Stomach (tissue), 9 donors: ENCODE measurements around the gene TIMM44. TPM values are rescaled to one million over a fixed set of nuclear protein-coding genes. Genes with fewer than 3 reads are reported as not detected.

ENCODE experiments used
- DNase-seq, 2 donors: peaks; one replicate each; pipeline versions ENCODE4 v3.0.0 to v3.0.0-alpha.2; 2013 to 2019
- H3K27ac ChIP-seq, 5 donors: fragments of 200-600 bp in 4 of 5; sonication (generic) in 4 of 5; one replicate each; pipeline ENCODE4 v1.5.1; 2013 to 2019; ENCODE audit warnings: mild to moderate bottlenecking in 1 of 5, moderate library complexity in 1 of 5
- H3K27me3 ChIP-seq, 3 donors: fragments of 200-600 bp; sonication (generic); one replicate each; pipeline ENCODE4 v1.5.1; 2017 to 2019; ENCODE audit warnings: mixed run types in 1 of 3
- H3K36me3 ChIP-seq, 4 donors: fragments of 200-600 bp; sonication (generic); 1 replicate in 3 of 4; 2 replicates in 1 of 4; pipeline ENCODE4 v1.5.1; 2016 to 2019
- H3K4me1 ChIP-seq, 4 donors: fragments of 200-600 bp; sonication (generic); one replicate each; pipeline ENCODE4 v1.5.1; 2016 to 2019
- H3K4me3 ChIP-seq, 4 donors: fragments of 200-600 bp; sonication (generic) in 3 of 4; one replicate each; pipeline ENCODE4 v1.5.1; 2016 to 2019; ENCODE audit warnings: mild to moderate bottlenecking in 1 of 4
- H3K9me3 ChIP-seq, 4 donors: fragments of 200-600 bp; sonication (generic); one replicate each; pipeline ENCODE4 v1.5.1; 2016 to 2019
- EP300 ChIP-seq: sonication (generic); formaldehyde crosslinking; IDR thresholded peaks from one replicate; pipeline ENCODE4 v1.6.1; 2017; ENCODE audit warnings: antibody characterized with exemption
- POLR2A ChIP-seq, 4 donors: fragments of 450-650 bp; IDR thresholded peaks; one replicate each; pipeline ENCODE4 v1.6.1; 2016; ENCODE audit warnings: antibody characterized with exemption in 4 of 4, control low read depth in 2 of 4, mild to moderate bottlenecking in 1 of 4, moderate library complexity in 1 of 4
- POLR2AphosphoS5 ChIP-seq, 3 donors: sonication (generic); formaldehyde crosslinking; IDR thresholded peaks; one replicate each; pipeline ENCODE4 v1.6.1; 2016; ENCODE audit warnings: antibody characterized with exemption in 3 of 3
- WGBS, 5 donors: extraction: QIAGEN DNeasy Blood & Tissue Kit in 3 of 5; methylation state at CpG; one replicate each; pipeline versions ENCODE4 v1.1.5 to v1.1.7; 2013 to 2018; 5-methylcytosine and 5-hydroxymethylcytosine counted together
- intact Hi-C: fragments of 100-400 bp; cut with DNase I; formaldehyde crosslinking; loops from one replicate; pipeline ENCODE4 v1.15.1; 2023; ENCODE audit warnings: low total_unique reads
- polyA plus RNA-seq, 3 donors: library from polyadenylated mRNA; stranded (reverse); fragments of 200-250 nt; gene quantifications; one replicate each; pipeline ENCODE4 v1.2.3, GENCODE V29; 2013
- total RNA-seq, 5 donors: library from RNA; depleted of rRNA; stranded (reverse); fragments of >200 nt; gene quantifications; one replicate each; pipeline versions ENCODE4 v1.1.0 to v1.2.3, GENCODE V29; 2014 to 2016
- TF ChIP-seq, protein P1 (sequence below), 7 experiments: fragments of 450-650 bp in 4 of 7; fragments of 200-600 bp in 3 of 7; sonication (generic) in 3 of 7; IDR thresholded peaks; one replicate each; pipeline ENCODE4 v1.5.1; 2016 to 2019; ENCODE audit warnings: antibody characterized with exemption in 7 of 7, control low read depth in 2 of 7, mild to moderate bottlenecking in 1 of 7
- donor health status: healthy with polysubstance abuse.
- donor health status: Bipolar disorder and iron deficiency.
- donor health status: healthy.

The TIMM44 gene
- total and polyA plus RNA-seq, 8 donors: 41.0 to 123 (median 52.8) TPM

DNA sequence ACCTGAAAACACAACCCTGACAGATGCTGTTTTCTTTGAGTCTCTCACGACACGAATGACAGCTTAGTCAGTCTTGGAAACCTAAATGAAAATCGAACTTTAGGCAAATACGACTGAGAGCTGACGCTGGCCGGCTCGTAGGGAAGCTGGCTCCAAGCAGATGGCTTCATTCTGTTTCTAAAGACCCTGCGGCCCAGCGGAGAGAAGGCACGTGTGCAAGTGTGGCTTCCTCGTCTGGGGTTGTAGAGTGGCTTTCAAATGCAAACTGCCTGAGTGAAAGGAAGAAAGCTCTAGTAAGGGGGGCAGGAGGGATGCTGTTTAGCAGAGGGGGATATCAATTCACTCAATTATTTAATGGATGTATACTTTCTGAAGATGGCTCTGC is 26.1 kb upstream of the TIMM44 start:
- Histone ChIP-seq H3K9me3 (no peaks in the 10 kb centered on the region), H3K4me3 (no peak overlapping the region), H3K27me3 (no peaks in the 10 kb centered on the region), H3K36me3 (peaks cover 50 to 100% (median 95%) of the 10 kb centered on the region in 4 donors), H3K4me1 (no peaks in the 10 kb centered on the region), H3K27ac (no peak overlapping the region)
- TF ChIP-seq, protein P1, sequence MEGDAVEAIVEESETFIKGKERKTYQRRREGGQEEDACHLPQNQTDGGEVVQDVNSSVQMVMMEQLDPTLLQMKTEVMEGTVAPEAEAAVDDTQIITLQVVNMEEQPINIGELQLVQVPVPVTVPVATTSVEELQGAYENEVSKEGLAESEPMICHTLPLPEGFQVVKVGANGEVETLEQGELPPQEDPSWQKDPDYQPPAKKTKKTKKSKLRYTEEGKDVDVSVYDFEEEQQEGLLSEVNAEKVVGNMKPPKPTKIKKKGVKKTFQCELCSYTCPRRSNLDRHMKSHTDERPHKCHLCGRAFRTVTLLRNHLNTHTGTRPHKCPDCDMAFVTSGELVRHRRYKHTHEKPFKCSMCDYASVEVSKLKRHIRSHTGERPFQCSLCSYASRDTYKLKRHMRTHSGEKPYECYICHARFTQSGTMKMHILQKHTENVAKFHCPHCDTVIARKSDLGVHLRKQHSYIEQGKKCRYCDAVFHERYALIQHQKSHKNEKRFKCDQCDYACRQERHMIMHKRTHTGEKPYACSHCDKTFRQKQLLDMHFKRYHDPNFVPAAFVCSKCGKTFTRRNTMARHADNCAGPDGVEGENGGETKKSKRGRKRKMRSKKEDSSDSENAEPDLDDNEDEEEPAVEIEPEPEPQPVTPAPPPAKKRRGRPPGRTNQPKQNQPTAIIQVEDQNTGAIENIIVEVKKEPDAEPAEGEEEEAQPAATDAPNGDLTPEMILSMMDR (IDR thresholded peaks at IDR 0.05): no peak
- TF ChIP-seq POLR2AphosphoS5 (IDR thresholded peaks at IDR 0.05) (no peak), POLR2A (IDR thresholded peaks at IDR 0.05) (no peak), EP300 (no peak)
- 89 to 94% (median 91%) methylated on average over 11 of the region's 11 CpGs for WGBS, 5 donors
- intact Hi-C loops: loop anchor here (10.0 kb wide), 1 partner anchor 285 kb away; no protein-coding TSS in a partner anchor
- DNase-seq: no peak

DNA sequence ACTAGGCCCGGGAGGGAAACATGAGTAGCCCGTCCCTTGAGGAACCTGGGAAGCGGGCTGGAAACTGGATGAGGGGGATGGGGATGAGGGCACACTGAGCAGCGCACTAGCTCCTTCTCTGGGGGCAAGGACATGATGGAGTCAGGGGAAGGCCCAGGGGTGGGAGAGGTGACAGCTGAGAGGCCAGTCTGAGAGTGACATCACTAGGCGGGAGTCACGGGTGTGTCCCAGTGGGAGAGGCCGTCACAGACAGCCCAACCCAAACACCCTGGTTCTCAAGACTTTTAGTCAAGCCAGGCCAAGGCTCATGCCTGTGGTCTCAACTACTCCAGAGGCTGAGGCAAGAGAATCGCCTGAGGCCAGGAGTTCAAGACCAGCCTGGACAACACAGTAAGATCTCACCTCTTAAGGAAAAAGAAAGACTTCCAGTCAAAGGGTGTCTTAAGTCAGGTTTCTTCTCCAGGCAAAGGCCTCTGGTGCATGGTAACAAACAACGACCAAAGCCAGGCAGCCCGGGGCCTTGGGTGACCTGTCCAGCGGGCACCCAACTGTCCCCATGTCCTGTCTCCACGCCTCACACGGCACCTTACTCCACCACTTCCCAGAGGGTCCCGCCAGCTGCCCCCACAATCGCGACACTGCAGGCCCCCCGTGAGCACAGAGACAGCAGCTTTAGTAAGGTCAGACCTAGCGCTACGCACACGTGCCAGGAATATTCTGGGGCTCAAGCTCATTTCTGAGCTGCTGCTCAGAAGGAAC is 25.5 kb upstream of the TIMM44 start:
- intact Hi-C loops: loop anchor here (10.0 kb wide), 1 partner anchor 286 kb away; no protein-coding TSS in a partner anchor
- H3K4me3 ChIP-seq: no peak overlapping the region
- no peak overlapping the region for H3K27ac ChIP-seq
- H3K9me3 ChIP-seq: no peaks in the 10 kb centered on the region
- H3K4me1 ChIP-seq: no peaks in the 10 kb centered on the region
- TF ChIP-seq, protein P1 (IDR thresholded peaks at IDR 0.05): no peak
- no peak for TF ChIP-seq EP300
- TF ChIP-seq POLR2A (IDR thresholded peaks at IDR 0.05): no peak
- no peak for TF ChIP-seq POLR2AphosphoS5 (IDR thresholded peaks at IDR 0.05)
- no peaks in the 10 kb centered on the region for H3K27me3 ChIP-seq
- whole genome bisulfite sequencing, 5 donors: 91 to 94% (median 92%) methylated on average over 17 to 20 of the region's 20 CpGs
- peaks cover 46 to 100% (median 95%) of the 10 kb centered on the region in 4 donors for H3K36me3 ChIP-seq
- peak in 1 of 2 donors; percentile 19 for DNase-seq

DNA sequence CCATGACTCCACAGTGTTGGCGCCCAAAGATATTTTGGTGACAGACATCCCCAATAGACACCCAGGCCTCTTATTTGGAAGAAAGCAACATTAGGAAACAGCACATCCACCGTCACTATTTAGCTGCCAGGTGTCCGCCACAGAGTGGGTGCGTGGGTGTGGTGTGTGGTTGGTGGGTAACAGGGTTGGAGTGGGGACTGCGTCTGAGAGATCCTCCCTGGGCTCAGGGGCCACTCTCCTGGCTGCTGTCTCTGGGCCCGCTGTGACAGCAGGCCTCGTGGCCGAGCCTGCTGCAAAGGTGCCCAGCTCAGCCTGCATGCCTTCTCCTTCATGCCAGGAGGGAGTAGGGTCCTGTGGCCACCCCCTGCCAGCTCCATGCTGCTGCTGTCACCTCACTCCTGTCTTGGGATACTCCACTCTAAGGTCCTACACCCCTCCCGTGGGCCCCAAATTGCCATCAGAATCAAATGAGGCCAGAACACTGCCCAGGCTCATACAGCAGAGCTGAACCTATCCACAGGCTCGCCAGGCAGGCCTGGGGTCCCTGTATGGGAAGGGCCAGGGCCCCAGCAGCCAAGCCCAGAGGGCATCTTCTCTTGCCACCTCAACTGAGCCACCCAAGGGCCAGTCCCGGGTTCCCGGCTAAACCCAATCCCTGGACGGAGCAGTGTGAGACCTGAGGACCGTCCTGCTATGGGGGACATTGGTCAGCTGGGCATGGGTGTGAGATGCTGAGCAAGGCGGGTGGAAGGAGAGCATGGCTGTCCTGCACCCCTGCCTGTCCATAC is 24.7 kb upstream of the TIMM44 start:
- H3K36me3 ChIP-seq: peaks cover 46 to 100% (median 95%) of the 10 kb centered on the region in 4 donors
- no peaks in the 10 kb centered on the region for H3K9me3 ChIP-seq
- no peak overlapping the region for H3K27ac ChIP-seq
- no peak overlapping the region for H3K4me3 ChIP-seq
- intact Hi-C loops: loop anchor here (10.0 kb wide), 1 partner anchor 287 kb away; no protein-coding TSS in a partner anchor
- no peak for TF ChIP-seq POLR2A (IDR thresholded peaks at IDR 0.05)
- TF ChIP-seq EP300: no peak
- no peak for DNase-seq
- H3K4me1 ChIP-seq: no peaks in the 10 kb centered on the region
- no peaks in the 10 kb centered on the region for H3K27me3 ChIP-seq
- 89 to 93% (median 91%) methylated on average over 3 to 15 of the region's 15 CpGs for WGBS, 5 donors

DNA sequence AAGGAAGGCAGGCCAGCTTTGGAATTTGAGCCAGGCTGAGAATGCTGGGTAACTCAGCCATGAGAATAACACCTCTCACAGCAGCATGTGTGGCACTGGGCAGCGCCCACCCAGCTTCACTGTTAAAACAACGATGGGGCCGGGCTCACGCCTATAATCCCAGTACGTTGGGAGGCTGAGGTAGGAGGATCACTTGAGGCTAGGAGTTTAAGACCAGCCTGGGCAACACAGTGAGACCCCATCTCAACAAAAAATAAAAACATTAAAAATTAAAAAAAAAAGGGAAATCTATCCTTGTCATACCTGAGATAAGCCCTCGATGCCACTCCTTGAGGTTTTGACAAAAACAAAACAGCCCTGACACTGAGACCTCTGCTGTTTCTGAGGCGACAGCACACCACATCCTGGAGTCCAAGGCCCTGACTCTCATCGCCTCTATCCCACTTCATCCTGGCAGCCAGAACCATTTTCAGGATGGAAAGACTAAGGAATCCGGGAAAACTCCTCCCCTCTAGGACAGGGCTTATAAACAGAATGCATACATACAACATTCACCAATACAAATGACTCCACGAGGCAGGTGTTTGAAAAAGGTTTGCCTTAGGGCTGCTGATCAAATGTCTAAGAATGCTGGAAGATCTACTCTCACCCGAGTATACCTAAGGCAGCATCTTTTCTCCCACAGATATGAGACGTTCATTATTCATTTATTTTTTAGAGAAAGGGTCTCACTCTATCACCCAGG is 22.6 kb upstream of the TIMM44 start:
- Histone ChIP-seq H3K4me3 (no peak overlapping the region), H3K9me3 (no peaks in the 10 kb centered on the region), H3K27ac (no peak overlapping the region), H3K27me3 (no peaks in the 10 kb centered on the region), H3K36me3 (peaks cover 31 to 100% (median 95%) of the 10 kb centered on the region in 4 donors), H3K4me1 (no peaks in the 10 kb centered on the region)
- TF ChIP-seq POLR2A (IDR thresholded peaks at IDR 0.05) (no peak), EP300 (no peak), POLR2AphosphoS5 (IDR thresholded peaks at IDR 0.05) (no peak)
- TF ChIP-seq, protein P1 (IDR thresholded peaks at IDR 0.05): no peak
- intact Hi-C loops: loop anchor here (10.0 kb wide), 1 partner anchor 289 kb away; no protein-coding TSS in a partner anchor
- WGBS, 5 donors: 87 to 93% (median 92%) methylated on average over 12 of the region's 12 CpGs
- DNase-seq: no peak
